Gastroesophageal sphincter (tissue), 4 donors: Measurements from ENCODE around the gene P2RY14. TPM values are rescaled to one million over a fixed set of nuclear protein-coding genes. Genes with fewer than 3 reads are reported as not detected.

ENCODE experiments used
- ATAC-seq: fragments of 150-250 bp; one replicate; pipeline ENCODE4 v1.9.1; 2016; ENCODE audit warnings: mild to moderate bottlenecking, moderate library complexity
- H3K27ac ChIP-seq, 4 donors: fragments of 200-600 bp; sonication (generic) in 3 of 4; 1 replicate in 3 of 4; 2 replicates in 1 of 4; pipeline ENCODE4 v1.5.1; 2016 to 2019
- H3K27me3 ChIP-seq: fragments of 200-600 bp; sonication (generic); one replicate; pipeline ENCODE4 v1.5.1; 2019
- H3K36me3 ChIP-seq, 2 donors: fragments of 200-600 bp; sonication (generic); one replicate each; pipeline ENCODE4 v1.5.1; 2019; ENCODE audit warnings: control low read depth in 1 of 2
- H3K4me1 ChIP-seq, 3 donors: fragments of 200-600 bp; sonication (generic); 1 replicate in 2 of 3; 2 replicates in 1 of 3; pipeline ENCODE4 v1.5.1; 2016 to 2019; ENCODE audit warnings: control low read depth in 2 of 3
- H3K4me3 ChIP-seq, 2 donors: fragments of 200-600 bp; sonication (generic); one replicate each; pipeline ENCODE4 v1.5.1; 2019; ENCODE audit warnings: mild to moderate bottlenecking in 1 of 2, moderate library complexity in 1 of 2
- H3K9me3 ChIP-seq, 3 donors: fragments of 200-600 bp; sonication (generic); one replicate each; pipeline ENCODE4 v1.5.1; 2017 to 2019; ENCODE audit warnings: control low read depth in 2 of 3
- CTCF ChIP-seq, 4 experiments: fragments of 200-600 bp in 2 of 4; fragments of 450-650 bp in 2 of 4; sonication (generic) in 1 of 4; IDR thresholded peaks; one replicate each; pipeline ENCODE4 v1.5.1; 2017 to 2019; ENCODE audit warnings: antibody characterized with exemption in 4 of 4, mild to moderate bottlenecking in 2 of 4, moderate library complexity in 2 of 4
- EP300 ChIP-seq: sonication (generic); formaldehyde crosslinking; IDR thresholded peaks from one replicate; pipeline ENCODE4 v1.6.1; 2017; ENCODE audit warnings: antibody characterized with exemption, mild to moderate bottlenecking
- POLR2A ChIP-seq, 2 donors: fragments of 450-650 bp; IDR thresholded peaks; one replicate each; pipeline ENCODE4 v1.6.1; 2017; ENCODE audit warnings: antibody characterized with exemption in 2 of 2, mild to moderate bottlenecking in 2 of 2, moderate library complexity in 1 of 2
- POLR2AphosphoS5 ChIP-seq: sonication (generic); formaldehyde crosslinking; IDR thresholded peaks from one replicate; pipeline ENCODE4 v1.6.1; 2017; ENCODE audit warnings: antibody characterized with exemption
- WGBS, 2 donors: methylation state at CpG; one replicate each; pipeline ENCODE4 v1.1.5; 2018; ENCODE audit warnings: low coverage in 1 of 2; 5-methylcytosine and 5-hydroxymethylcytosine counted together
- total RNA-seq, 4 donors: library from RNA; depleted of rRNA; stranded (reverse); fragments of >200 nt; gene quantifications; one replicate each; pipeline ENCODE4 v1.1.0, GENCODE V29; 2016

Gene P2RY14
- total RNA-seq, 4 donors from 2014 or later = 1.8 to 90.5 (median 16.2) TPM

- Histone ChIP-seq H3K9me3 (no peaks in the 10 kb centered on the region), H3K27me3 (no peaks in the 10 kb centered on the region), H3K36me3 (no peaks in the 10 kb centered on the region), H3K4me3 (no peak overlapping the region), H3K4me1 (no peaks in the 10 kb centered on the region), H3K27ac (no peak overlapping the region)
- TF ChIP-seq CTCF (IDR thresholded peaks at IDR 0.05) (no peak), POLR2AphosphoS5 (no peak), EP300 (no peak), POLR2A (IDR thresholded peaks at IDR 0.05) (no peak)
- no peak for ATAC-seq
- WGBS, 2 donors = 74 to 82% methylated on average over 3 of the region's 3 CpGs
Measured at GRCh38 chr3:151204530-151205402, 73.6 kb downstream of the P2RY14 start.

- 88 to 99% methylated on average over 3 of the region's 3 CpGs for WGBS, 2 donors
- TF ChIP-seq POLR2A (IDR thresholded peaks at IDR 0.05) (no peak), CTCF (IDR thresholded peaks at IDR 0.05) (no peak), POLR2AphosphoS5 (no peak), EP300 (no peak)
- no peaks in the 10 kb centered on the region for H3K4me1 ChIP-seq
- no peak within 1 kb of the TSS for H3K4me3 ChIP-seq
- H3K36me3 ChIP-seq = no peaks in the 10 kb centered on the region
- no peaks in the 10 kb centered on the region for H3K27me3 ChIP-seq
- no peak for ATAC-seq
- no peaks in the 10 kb centered on the region for H3K9me3 ChIP-seq
- H3K27ac ChIP-seq = no peak within 1 kb of the TSS
Measured at GRCh38 chr3:151203051-151203420, 75.3 kb downstream of the P2RY14 start, which contains the start of gene GPR171. TSS of gene GPR171 (minus strand) at chr3:151203216. CDS start at chr3:151199386, 3,830 bp downstream.

GRCh38 chr3:151201051-151201730 is 77.2 kb downstream of the P2RY14 start:
- H3K4me3 ChIP-seq = no peak overlapping the region
- 85 to 93% methylated on average over 7 of the region's 7 CpGs for WGBS, 2 donors
- no peak for ATAC-seq

GRCh38 chr3:151200586-151200985 is 77.8 kb downstream of the P2RY14 start:
- no peaks in the 10 kb centered on the region for H3K9me3 ChIP-seq
- no peaks in the 10 kb centered on the region for H3K36me3 ChIP-seq
- 49 to 66% methylated on average over 2 of the region's 2 CpGs for WGBS, 2 donors
- H3K4me3 ChIP-seq = no peak overlapping the region
- ATAC-seq = no peak
- no peaks in the 10 kb centered on the region for H3K27me3 ChIP-seq
- no peaks in the 10 kb centered on the region for H3K4me1 ChIP-seq
- H3K27ac ChIP-seq = no peak overlapping the region
- TF ChIP-seq POLR2A (IDR thresholded peaks at IDR 0.05) (no peak), CTCF (IDR thresholded peaks at IDR 0.05) (no peak), EP300 (no peak), POLR2AphosphoS5 (no peak)

More at GRCh38 chr3:151201051-151201730, 77.2 kb downstream of the P2RY14 start:
- Histone ChIP-seq H3K36me3 (no peaks in the 10 kb centered on the region), H3K27ac (no peak overlapping the region), H3K9me3 (no peaks in the 10 kb centered on the region), H3K4me1 (no peaks in the 10 kb centered on the region), H3K27me3 (no peaks in the 10 kb centered on the region)
- TF ChIP-seq CTCF (IDR thresholded peaks at IDR 0.05) = no peak
- no peak for TF ChIP-seq EP300
- no peak for TF ChIP-seq POLR2AphosphoS5
- TF ChIP-seq POLR2A (IDR thresholded peaks at IDR 0.05) = no peak
